ENCODE measurements around the gene TMEM87B. TPM values are rescaled to one million over a fixed set of nuclear protein-coding genes. Genes with fewer than 3 reads are reported as not detected.

TMEM87B gene
- total RNA-seq, 2 experiments from 2014 or later: 13.3 to 16.9 TPM

- Mint-ChIP-seq H3K4me1 (peaks cover 11% of the 10 kb centered on the region), H3K27ac (peak overlapping the region; percentile 36), H3K4me3 (no peak overlapping the region), H3K36me3 (no peaks in the 10 kb centered on the region), H3K9me3 (no peaks in the 10 kb centered on the region), H3K27me3 (no peaks in the 10 kb centered on the region)
- DNase-seq: peak; percentile 38
These were observed 111.9 kb downstream of the TMEM87B start for GRCh38 chr2:112166806-112167499.

- Mint-ChIP-seq H3K9me3 (no peaks in the 10 kb centered on the region), H3K4me3 (no peak overlapping the region), H3K36me3 (no peaks in the 10 kb centered on the region), H3K27ac (no peak overlapping the region), H3K4me1 (peaks cover 14% of the 10 kb centered on the region), H3K27me3 (no peaks in the 10 kb centered on the region)
- no peak for DNase-seq
These were observed 113.5 kb downstream of the TMEM87B start for GRCh38 chr2:112168422-112169124.

Other genes starting within 250 kb of the TMEM87B start
- gene ANAPC1, start 171.1 kb upstream of the TMEM87B start, total RNA-seq: 100 to 1,000 TPM; 137 to 149 TPM
- under 1 TPM; 0.33 to 0.44 TPM for gene MERTK, start 156.7 kb upstream of the TMEM87B start, total RNA-seq
- 1 to 10 TPM; 8.8 to 9.4 TPM for gene FBLN7, start 83.1 kb downstream of the TMEM87B start, total RNA-seq
- 10 to 100 TPM; 23.7 to 26.8 TPM for gene ZC3H8, start 199.8 kb downstream of the TMEM87B start, total RNA-seq
- gene ZC3H6, start 220.3 kb downstream of the TMEM87B start, total RNA-seq: 1 to 10 TPM; 7.6 to 7.7 TPM